LNCaP clone FGC (cell line): Measurements from ENCODE around the gene FN1.

Experiments used
- DNase-seq: peaks from one replicate; pipeline ENCODE4 v3.0.0-alpha.2; 2011; ENCODE audit warnings: low read depth
- H3K4me3 ChIP-seq: 2 replicates; pipeline ENCODE4 v1.5.1; 2011; ENCODE audit warnings: mild to moderate bottlenecking, low read depth, low read length, control low read depth
- TF ChIP-seq, protein P1 (sequence below): IDR thresholded peaks from 2 replicates; pipeline ENCODE4 v1.5.1; 2012; ENCODE audit warnings: mild to moderate bottlenecking; ENCODE audit not compliant: control insufficient read depth, insufficient read depth; ENCODE audit errors: extremely low read depth

Gene FN1

DNA sequence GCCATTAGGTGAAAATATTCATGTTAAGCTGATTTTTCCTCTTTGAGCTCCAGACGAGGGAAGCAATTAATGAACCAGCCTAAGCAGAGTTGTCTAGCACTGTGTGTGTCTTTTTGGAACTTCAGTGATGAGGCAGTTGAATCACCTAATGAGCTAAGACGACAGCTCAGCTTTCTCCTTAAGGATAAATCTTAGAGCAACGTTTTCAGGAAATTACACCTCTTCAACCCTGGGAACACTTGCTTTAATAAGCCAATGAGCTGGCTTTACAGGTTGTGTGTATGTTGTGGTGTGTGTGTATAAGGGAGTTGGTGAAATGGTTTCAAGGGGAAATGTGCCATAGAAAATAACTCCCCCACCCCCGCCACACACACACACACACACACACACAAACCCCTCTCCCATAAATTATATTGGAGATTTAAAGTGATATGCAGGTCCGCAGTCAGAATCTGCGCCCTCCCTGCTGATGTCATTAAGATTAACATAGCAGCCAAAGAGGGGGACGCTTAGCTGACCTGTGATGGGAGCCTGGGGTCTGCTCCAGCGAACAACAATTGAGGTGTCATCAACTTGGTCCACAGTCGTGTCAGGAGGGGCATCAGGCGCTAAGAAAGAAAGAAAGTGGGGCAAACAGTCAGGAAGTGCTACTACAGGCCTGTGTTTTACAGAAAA is 28.1 kb downstream of the FN1 start:
- DNase-seq = no peak
- TF ChIP-seq, protein P1, sequence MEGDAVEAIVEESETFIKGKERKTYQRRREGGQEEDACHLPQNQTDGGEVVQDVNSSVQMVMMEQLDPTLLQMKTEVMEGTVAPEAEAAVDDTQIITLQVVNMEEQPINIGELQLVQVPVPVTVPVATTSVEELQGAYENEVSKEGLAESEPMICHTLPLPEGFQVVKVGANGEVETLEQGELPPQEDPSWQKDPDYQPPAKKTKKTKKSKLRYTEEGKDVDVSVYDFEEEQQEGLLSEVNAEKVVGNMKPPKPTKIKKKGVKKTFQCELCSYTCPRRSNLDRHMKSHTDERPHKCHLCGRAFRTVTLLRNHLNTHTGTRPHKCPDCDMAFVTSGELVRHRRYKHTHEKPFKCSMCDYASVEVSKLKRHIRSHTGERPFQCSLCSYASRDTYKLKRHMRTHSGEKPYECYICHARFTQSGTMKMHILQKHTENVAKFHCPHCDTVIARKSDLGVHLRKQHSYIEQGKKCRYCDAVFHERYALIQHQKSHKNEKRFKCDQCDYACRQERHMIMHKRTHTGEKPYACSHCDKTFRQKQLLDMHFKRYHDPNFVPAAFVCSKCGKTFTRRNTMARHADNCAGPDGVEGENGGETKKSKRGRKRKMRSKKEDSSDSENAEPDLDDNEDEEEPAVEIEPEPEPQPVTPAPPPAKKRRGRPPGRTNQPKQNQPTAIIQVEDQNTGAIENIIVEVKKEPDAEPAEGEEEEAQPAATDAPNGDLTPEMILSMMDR = no peak
- H3K4me3 ChIP-seq = no peak overlapping the region

DNA sequence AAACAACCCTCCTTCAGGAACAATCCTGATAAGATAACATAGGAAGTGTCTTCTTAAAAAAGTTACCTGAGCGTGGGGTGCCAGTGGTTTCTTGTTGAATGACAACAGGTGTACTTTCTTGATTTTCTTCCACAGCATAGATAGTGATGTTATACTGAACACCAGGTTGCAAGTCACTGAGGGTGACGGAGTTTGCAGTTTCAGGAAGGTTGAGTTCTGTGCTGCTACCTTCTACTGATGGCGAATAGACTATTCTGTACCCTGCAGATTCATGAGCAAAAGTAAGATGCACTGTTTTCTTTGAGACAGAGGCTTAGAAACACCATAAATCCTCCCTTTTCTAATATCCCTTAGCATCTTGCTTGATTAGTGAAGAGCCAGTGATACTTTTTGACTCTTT is 28.8 kb downstream of the FN1 start:
- TF ChIP-seq, protein P1 = no peak
- DNase-seq = no peak
- H3K4me3 ChIP-seq = no peak overlapping the region

DNA sequence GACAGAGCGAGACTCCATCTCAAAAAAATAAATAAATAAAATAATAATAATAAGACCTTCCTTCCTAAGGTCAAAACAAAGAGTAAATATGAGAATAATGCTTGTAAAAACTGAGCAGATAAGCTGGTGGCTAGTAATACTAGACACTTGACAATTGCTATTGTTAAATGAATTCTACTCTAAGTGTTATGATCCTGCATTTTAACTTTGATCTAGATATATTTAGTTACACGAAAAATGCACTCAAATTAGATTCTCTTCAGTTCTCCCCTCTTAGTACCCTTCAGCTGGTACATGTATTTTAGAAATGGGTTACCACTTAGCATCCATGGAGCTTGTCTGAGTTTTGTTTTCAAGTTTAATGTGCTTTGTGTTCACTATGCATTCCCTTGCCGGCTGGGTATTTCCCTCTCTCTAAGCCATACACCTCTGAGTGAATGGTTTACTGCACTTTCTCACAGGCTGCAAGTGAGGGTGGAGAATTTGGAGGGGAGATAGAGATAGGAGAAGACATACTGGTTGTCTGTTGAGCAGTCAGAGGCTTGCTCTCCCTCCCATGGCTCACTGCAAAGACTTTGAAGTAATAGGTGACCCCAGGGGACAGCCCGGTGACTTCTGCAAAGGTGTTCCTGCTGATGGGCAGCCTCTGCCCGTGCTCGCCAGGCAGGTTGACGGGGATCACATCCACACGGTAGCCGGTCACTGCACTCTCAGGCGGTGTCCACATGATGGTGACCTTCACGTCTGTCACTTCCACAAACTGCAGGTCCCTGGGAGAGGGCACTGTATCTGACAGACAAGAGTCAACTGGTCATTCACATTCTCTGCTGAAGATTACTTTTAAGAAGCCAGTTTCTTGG is 29.9 kb downstream of the FN1 start:
- DNase-seq = no peak
- TF ChIP-seq, protein P1 = no peak
- H3K4me3 ChIP-seq = no peak overlapping the region

- no peak for DNase-seq
- TF ChIP-seq, protein P1 = no peak
- H3K4me3 ChIP-seq = no peak overlapping the region
These were observed 31.4 kb downstream of the FN1 start for GRCh38 chr2:215404348-215405012.

- H3K4me3 ChIP-seq = no peak overlapping the region
- TF ChIP-seq, protein P1 = no peak
- DNase-seq = no peak
These were observed 32.2 kb downstream of the FN1 start for GRCh38 chr2:215403441-215404347.

DNA sequence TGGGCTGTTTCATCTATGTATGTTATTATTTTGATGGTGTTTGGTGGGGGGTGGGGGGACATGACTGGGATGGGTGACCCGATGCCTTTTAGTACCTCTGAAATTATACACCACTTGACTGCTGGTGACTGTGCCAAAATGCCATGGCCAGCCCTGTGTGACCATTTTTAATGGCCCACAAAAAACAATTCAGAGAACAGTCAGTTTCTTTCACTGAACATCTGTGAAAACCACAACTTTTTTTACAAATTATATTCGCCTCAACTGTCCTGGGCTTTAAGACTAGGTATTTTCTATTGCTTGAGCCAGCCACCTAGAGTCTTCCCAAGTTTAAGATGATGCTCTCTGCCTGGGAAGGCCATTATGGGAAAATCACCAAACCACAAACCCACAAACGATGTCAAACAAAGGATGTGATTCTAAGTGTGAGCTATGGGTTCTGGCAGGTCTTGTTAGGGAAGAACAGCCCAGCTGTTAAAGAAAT is 33.9 kb downstream of the FN1 start:
- H3K4me3 ChIP-seq = no peak overlapping the region
- no peak for DNase-seq
- TF ChIP-seq, protein P1 = no peak
